CD4-positive, alpha-beta T cell (primary cell): ENCODE measurements around the gene AFAP1. TPM values are rescaled to one million over a fixed set of nuclear protein-coding genes. Genes with fewer than 3 reads are reported as not detected.

Source experiments
- ATAC-seq: fragments of 200-7000 bp; cut with Tn5 transposase; one replicate; pipeline ENCODE4 v1.10.0; 2022; ENCODE audit warnings: mild to moderate bottlenecking; ENCODE audit not compliant: poor library complexity
- CTCF ChIA-PET: fragments of 350-600 bp; sonication (Branson Sonifier 250); formaldehyde crosslinking; loops from one replicate; lab custom pipeline; 2021; ENCODE audit warnings: antibody characterized with exemption, inconsistent platforms; lab: Charles Lee
- POLR2A ChIA-PET: fragments of 350-600 bp; sonication (Branson Sonifier 250); formaldehyde crosslinking; loops from one replicate; lab custom pipeline; 2021; ENCODE audit warnings: antibody characterized with exemption, inconsistent platforms; lab: Charles Lee
- DNase-seq, 14 experiments: peaks; one replicate each; pipeline ENCODE4 v3.0.0-alpha.2; 2013 to 2020; ENCODE audit warnings: mixed read lengths in 2 of 14
- H3K27ac ChIP-seq, 2 donors: one replicate each; pipeline versions ENCODE4 v1.5.1 to v1.7.0; 2013; ENCODE audit warnings: low read length in 2 of 2, low read depth in 1 of 2, mild to moderate bottlenecking in 1 of 2
- H3K27me3 ChIP-seq, 2 experiments: 1 replicate in 1 of 2; 2 replicates in 1 of 2; pipeline versions ENCODE4 v1.6.1 to v1.7.0; 2013; ENCODE audit warnings: low read length in 2 of 2, control low read depth in 1 of 2, mild to moderate bottlenecking in 1 of 2, moderate library complexity in 1 of 2; ENCODE audit not compliant: insufficient read depth in 2 of 2, control insufficient read depth in 1 of 2
- H3K36me3 ChIP-seq: one replicate; pipeline ENCODE4 v1.6.1; 2013; ENCODE audit warnings: low read length, control low read depth; ENCODE audit not compliant: insufficient read depth
- H3K4me1 ChIP-seq: one replicate; pipeline ENCODE4 v1.6.1; 2013; ENCODE audit warnings: low read length, control low read depth; ENCODE audit not compliant: insufficient read depth
- H3K4me3 ChIP-seq: one replicate; pipeline ENCODE4 v1.5.1; 2013; ENCODE audit warnings: mild to moderate bottlenecking, low read length, moderate library complexity
- H3K9me3 ChIP-seq, 2 experiments: 1 replicate in 1 of 2; 2 replicates in 1 of 2; pipeline versions ENCODE4 v1.6.1 to v1.7.0; 2013; ENCODE audit warnings: low read length in 2 of 2, mild to moderate bottlenecking in 2 of 2, control low read depth in 1 of 2, moderate library complexity in 1 of 2; ENCODE audit not compliant: control insufficient read depth in 1 of 2, insufficient read depth in 1 of 2
- H3K27ac Mint-ChIP-seq: one replicate; pipeline ENCODE4 v1.8.0; 2020; ENCODE audit warnings: mixed read lengths
- H3K27me3 Mint-ChIP-seq: one replicate; pipeline ENCODE4 v1.8.0; 2021; ENCODE audit warnings: mixed read lengths
- H3K36me3 Mint-ChIP-seq: one replicate; pipeline ENCODE4 v1.8.0; 2021; ENCODE audit warnings: low read depth, mixed read lengths
- H3K4me1 Mint-ChIP-seq: one replicate; pipeline ENCODE4 v1.8.0; 2021; ENCODE audit warnings: low read depth, mixed read lengths
- H3K4me3 Mint-ChIP-seq: one replicate; pipeline ENCODE4 v1.8.0; 2020; ENCODE audit warnings: mild to moderate bottlenecking, mixed read lengths
- H3K9me3 Mint-ChIP-seq: one replicate; pipeline ENCODE4 v1.8.0; 2020; ENCODE audit warnings: mixed read lengths
- intact Hi-C, 2 experiments: fragments of 100-400 bp; cut with DNase I in 1 of 2; cut with micrococcal nuclease in 1 of 2; formaldehyde crosslinking; loops; one replicate each; pipeline versions ENCODE4 v1.15.1 to v1.9.0; 2023 to 2025; cut with DNase I, micrococcal nuclease
- total RNA-seq, 174 experiments: library from RNA in 2 of 174; stranded (reverse) in 2 of 174; gene quantifications; one replicate each; pipeline ENCODE4 v1.2.3 and lab custom pipeline; 2021 to 2026
- TF ChIP-seq, protein P1 (sequence below): fragments of 200-600 bp; IDR thresholded peaks from one replicate; pipeline ENCODE4 v1.8.0; 2022; ENCODE audit warnings: antibody characterized with exemption, mild to moderate bottlenecking

Gene AFAP1
- total RNA-seq, 2 experiments from 2014 or later, result 9.8 to 10.9 TPM

DNA sequence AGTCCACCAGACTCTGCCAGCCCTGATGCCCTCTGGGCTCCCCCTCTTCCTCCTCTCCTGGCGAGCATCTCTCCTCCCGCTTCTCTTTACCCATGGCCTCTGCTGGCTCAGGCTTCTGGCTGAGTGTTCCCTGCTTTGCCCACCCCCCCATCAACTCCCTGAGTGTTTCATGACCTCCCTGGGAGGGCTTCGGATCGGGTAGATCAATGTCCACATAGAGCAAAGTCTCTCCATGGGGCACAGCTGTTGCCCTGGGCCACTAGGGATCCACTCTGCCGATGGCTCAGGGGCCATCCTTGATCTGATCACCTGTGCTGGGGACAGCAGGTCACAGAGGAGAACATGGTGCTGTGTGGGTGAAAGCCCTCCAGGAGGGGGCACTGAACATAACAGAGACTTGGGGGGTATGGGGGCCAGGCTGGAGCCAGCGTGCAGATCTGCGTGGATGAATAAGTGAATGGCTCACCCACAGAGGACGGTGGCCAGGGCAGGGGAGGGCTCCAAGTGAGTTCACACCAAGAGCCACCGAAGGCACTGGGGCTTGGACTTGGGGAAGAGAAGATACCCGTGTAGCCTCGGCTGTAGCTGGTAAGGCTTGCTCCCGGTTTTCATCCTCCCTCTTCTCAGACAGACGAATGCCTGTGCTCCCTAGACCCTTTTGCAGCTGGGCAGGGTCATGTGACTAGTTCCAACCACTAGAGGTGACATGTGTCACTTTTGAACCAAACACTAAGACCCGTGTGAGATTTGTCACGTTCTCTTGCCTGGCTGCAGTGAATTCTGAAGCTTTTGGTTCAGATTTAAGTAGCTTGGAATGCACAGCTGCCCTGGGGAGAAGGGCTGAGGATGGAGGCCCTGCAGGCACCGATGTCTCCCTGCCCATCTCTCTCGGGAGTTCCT lies 23.2 kb upstream of the AFAP1 start:
- H3K4me3 Mint-ChIP-seq, result no peak overlapping the region
- TF ChIP-seq, protein P1, sequence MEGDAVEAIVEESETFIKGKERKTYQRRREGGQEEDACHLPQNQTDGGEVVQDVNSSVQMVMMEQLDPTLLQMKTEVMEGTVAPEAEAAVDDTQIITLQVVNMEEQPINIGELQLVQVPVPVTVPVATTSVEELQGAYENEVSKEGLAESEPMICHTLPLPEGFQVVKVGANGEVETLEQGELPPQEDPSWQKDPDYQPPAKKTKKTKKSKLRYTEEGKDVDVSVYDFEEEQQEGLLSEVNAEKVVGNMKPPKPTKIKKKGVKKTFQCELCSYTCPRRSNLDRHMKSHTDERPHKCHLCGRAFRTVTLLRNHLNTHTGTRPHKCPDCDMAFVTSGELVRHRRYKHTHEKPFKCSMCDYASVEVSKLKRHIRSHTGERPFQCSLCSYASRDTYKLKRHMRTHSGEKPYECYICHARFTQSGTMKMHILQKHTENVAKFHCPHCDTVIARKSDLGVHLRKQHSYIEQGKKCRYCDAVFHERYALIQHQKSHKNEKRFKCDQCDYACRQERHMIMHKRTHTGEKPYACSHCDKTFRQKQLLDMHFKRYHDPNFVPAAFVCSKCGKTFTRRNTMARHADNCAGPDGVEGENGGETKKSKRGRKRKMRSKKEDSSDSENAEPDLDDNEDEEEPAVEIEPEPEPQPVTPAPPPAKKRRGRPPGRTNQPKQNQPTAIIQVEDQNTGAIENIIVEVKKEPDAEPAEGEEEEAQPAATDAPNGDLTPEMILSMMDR, result no peak
- POLR2A ChIA-PET, result no interaction called here
- no peaks in the 10 kb centered on the region for H3K9me3 Mint-ChIP-seq
- no peaks in the 10 kb centered on the region for H3K36me3 Mint-ChIP-seq
- Histone ChIP-seq H3K4me1 (peaks cover 43% of the 10 kb centered on the region), H3K9me3 (no peaks in the 10 kb centered on the region), H3K27me3 (no peaks in the 10 kb centered on the region), H3K36me3 (no peaks in the 10 kb centered on the region), H3K27ac (no peak overlapping the region), H3K4me3 (no peak overlapping the region)
- CTCF ChIA-PET, result no interaction called here
- intact Hi-C loops, result no loop called here
- no peak for ATAC-seq
- H3K4me1 Mint-ChIP-seq, result peaks cover 24% of the 10 kb centered on the region
- no peak for DNase-seq
- no peak overlapping the region for H3K27ac Mint-ChIP-seq
- no peaks in the 10 kb centered on the region for H3K27me3 Mint-ChIP-seq

DNA sequence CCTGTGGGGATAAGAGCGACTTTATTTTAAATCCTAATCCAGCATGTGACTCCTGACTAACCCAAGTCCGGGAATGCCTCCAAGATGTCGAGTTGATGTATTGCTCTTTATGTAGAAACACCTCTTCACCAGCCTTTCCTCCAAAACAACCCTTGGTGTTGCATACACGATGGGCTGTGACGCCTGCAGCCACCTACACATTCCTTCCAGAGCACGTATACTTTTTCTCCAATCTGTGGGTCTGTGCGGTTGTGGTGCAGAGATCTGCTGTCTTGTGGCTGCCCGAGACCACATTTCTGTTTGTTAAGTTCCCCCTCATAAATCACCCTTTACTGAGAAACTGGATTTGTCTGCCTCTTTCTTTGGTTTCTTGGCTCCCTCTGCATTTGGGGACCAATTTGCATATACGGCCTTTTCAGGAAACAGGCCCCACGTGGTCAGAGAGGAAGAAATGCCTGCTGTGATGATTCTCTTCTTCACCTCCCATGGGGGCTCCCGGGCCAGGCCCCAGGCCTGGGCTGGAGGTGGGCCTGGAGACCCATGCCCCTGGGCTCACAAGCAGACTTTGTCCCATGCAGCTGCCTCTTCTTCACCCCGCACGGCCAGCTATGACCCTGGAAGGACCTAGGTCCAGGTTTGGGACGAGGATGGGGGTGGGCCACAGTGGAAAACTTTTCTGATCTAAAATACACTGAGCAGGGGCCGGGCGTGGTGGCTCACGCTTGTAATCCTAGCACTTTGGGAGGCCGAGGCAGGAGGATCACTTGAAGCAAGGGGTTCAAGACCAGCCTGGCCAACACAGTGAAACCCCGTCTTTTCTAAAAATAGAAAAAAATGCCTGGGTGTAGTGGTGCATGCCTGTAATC lies 21.4 kb upstream of the AFAP1 start:
- POLR2A ChIA-PET, result interaction anchor here (0.7 to 1.2 kb wide), 2 partner anchors 21 kb away, joined by 3 to 4 read pairs; partner anchors contain the start of gene AFAP1
- no peak overlapping the region for H3K27ac ChIP-seq
- H3K9me3 Mint-ChIP-seq, result no peaks in the 10 kb centered on the region
- no peaks in the 10 kb centered on the region for H3K27me3 ChIP-seq
- H3K4me3 ChIP-seq, result no peak overlapping the region
- H3K36me3 Mint-ChIP-seq, result no peaks in the 10 kb centered on the region
- H3K4me1 Mint-ChIP-seq, result peaks cover 24% of the 10 kb centered on the region
- ATAC-seq (peak; percentile 62), DNase-seq (peak in 4 of 14 experiments; percentile 18 to 52 (median 38))
- no peaks in the 10 kb centered on the region for H3K36me3 ChIP-seq
- H3K4me3 Mint-ChIP-seq, result no peak overlapping the region
- TF ChIP-seq, protein P1, result no peak
- intact Hi-C loops, result no loop called here
- no peaks in the 10 kb centered on the region for H3K9me3 ChIP-seq
- no peak overlapping the region for H3K27ac Mint-ChIP-seq
- CTCF ChIA-PET, result interaction anchor here (1.2 kb wide), 1 partner anchor 159 kb away, joined by 4 read pairs; no protein-coding TSS in a partner anchor
- H3K4me1 ChIP-seq, result peaks cover 37% of the 10 kb centered on the region
- no peaks in the 10 kb centered on the region for H3K27me3 Mint-ChIP-seq

DNA sequence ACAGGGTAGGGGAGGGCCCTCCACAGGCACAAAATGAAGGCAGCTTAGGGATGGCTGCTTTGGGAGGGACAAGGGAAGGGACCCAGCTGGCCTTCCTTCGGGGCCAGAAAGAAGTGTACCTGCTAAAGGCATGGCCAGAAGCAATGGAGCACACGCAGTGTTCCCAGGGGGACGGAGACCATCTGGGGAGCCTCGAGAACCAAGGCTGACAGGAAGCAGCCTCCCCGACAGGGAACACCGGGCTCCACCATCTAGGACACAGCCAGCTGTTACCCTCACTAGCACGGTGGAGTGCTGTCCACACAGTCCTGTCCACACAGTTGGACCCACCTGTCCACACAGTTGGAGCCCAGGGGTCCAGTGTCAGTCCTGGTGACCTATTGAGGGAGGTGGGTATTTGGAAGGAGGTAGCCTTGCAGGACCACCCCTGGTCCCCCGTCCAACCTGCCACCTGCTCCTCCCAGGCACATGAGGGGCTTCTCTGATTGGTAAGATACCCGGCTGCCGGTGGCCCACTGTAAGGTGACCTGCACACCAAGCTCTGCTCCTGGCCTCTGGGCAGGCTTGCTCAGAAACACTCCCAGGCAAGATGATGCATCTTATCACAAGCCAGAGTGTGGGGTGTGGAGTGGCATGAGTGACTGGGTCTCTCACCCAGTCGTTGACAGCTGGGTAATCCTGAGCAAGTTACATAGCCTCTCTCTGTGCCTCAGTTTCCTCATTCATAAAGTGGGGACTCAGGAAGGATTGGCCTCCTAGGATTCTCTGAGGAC lies 20.5 kb upstream of the AFAP1 start:
- Histone ChIP-seq H3K36me3 (no peaks in the 10 kb centered on the region), H3K4me3 (no peak overlapping the region), H3K4me1 (peaks cover 30% of the 10 kb centered on the region), H3K9me3 (no peaks in the 10 kb centered on the region), H3K27me3 (no peaks in the 10 kb centered on the region), H3K27ac (no peak overlapping the region)
- ChIA-PET POLR2A (interaction anchor here (0.7 to 0.8 kb wide), 2 partner anchors 21 to 35 kb away, joined by 3 read pairs; partner anchors contain the start of gene AFAP1), CTCF (no interaction called here)
- H3K4me1 Mint-ChIP-seq, result peaks cover 16% of the 10 kb centered on the region
- H3K9me3 Mint-ChIP-seq, result no peaks in the 10 kb centered on the region
- no peaks in the 10 kb centered on the region for H3K36me3 Mint-ChIP-seq
- DNase-seq, result no peak
- intact Hi-C loops, result no loop called here
- no peaks in the 10 kb centered on the region for H3K27me3 Mint-ChIP-seq
- no peak for ATAC-seq
- TF ChIP-seq, protein P1, result no peak
- no peak overlapping the region for H3K27ac Mint-ChIP-seq
- no peak overlapping the region for H3K4me3 Mint-ChIP-seq
